Measurements from ENCODE around the gene DENND2A.

DNA sequence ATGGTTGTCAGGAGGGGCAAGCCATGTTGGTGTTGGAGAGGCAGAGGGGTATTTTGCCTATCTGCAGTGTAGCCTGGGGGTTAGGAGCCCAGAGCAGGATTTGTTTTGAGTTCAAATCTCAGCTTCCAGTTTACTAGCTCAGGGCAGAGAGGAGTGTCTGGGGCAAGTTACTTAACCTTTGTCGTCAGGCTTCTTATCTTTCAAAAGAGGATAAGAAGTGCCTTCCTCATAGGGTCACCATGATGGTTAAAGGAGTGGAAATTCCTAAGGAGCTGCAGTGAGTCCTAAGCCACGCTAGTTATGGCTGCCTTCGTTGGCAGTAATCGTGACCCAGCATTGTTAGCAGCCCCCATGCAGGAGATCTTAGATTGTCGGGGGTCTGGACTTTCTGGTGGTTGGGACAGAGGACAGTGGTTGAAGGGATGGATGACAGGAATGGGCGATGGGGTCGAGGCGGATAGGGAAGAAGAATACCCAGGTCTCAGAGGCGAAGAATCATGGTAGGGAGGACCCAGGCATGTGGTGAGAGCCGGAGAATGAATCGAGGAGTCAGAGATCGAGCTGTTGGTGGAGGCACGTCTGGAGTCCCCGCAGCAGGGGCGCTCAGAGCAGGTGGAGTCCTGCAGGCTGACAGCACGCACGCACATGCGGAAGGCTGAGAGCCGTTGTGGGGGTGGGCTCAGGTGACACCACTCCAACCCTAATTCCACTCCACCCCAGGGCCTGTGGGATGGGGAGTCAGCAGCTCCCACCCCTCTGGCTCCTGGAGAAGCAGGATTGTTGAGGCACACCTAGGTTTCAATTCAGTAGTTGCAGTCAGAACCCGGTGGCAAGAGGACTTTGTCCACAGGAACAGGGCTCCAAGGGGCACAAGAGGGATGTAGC lies 43.7 kb upstream of the DENND2A start:
- no peak for TF ChIP-seq EZH2 (IDR thresholded peaks at IDR 0.05; ENCODE audit: low read length, missing control alignments)
- TF ChIP-seq, protein P1, sequence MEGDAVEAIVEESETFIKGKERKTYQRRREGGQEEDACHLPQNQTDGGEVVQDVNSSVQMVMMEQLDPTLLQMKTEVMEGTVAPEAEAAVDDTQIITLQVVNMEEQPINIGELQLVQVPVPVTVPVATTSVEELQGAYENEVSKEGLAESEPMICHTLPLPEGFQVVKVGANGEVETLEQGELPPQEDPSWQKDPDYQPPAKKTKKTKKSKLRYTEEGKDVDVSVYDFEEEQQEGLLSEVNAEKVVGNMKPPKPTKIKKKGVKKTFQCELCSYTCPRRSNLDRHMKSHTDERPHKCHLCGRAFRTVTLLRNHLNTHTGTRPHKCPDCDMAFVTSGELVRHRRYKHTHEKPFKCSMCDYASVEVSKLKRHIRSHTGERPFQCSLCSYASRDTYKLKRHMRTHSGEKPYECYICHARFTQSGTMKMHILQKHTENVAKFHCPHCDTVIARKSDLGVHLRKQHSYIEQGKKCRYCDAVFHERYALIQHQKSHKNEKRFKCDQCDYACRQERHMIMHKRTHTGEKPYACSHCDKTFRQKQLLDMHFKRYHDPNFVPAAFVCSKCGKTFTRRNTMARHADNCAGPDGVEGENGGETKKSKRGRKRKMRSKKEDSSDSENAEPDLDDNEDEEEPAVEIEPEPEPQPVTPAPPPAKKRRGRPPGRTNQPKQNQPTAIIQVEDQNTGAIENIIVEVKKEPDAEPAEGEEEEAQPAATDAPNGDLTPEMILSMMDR (conservative IDR thresholded peaks at IDR 0.05 in 1 of 2, IDR thresholded peaks at IDR 0.05 in 1 of 2; ENCODE audit: low read depth in 1 of 2, low read length in 2 of 2): no peak

Data from fibroblast of lung (primary cell).